Neuronal stem cell (in vitro differentiated cells): ENCODE results near the gene PANX2.
"Not testable (repeated sequence)": the region's sequence is repeated elsewhere in the genome, so short reads cannot be mapped to it uniquely, and the experiment has no call there.

ENCODE experiments used
- DNase-seq: peaks from one replicate; pipeline ENCODE4 v3.0.0-alpha.2; 2013; ENCODE audit warnings: low spot score
- H2AFZ ChIP-seq: one replicate; pipeline ENCODE4 v1.6.1; 2013; ENCODE audit warnings: mild to moderate bottlenecking, low read length, inconsistent platforms
- H2AK5ac ChIP-seq: 2 replicates; pipeline ENCODE4 v1.6.1; 2013; ENCODE audit warnings: low read depth, mild to moderate bottlenecking, inconsistent platforms, low read length, moderate library complexity, mixed read lengths
- H2BK120ac ChIP-seq: 2 replicates; pipeline ENCODE4 v1.6.1; 2013; ENCODE audit warnings: low read depth, mild to moderate bottlenecking, inconsistent platforms, low read length, moderate library complexity, mixed read lengths
- H2BK12ac ChIP-seq: one replicate; pipeline ENCODE4 v1.6.1; 2013; ENCODE audit warnings: low read length, inconsistent platforms
- H2BK15ac ChIP-seq: 2 replicates; pipeline ENCODE4 v1.6.1; 2013; ENCODE audit warnings: mild to moderate bottlenecking, low read length, inconsistent platforms, mixed read lengths
- H2BK5ac ChIP-seq: one replicate; pipeline ENCODE4 v1.6.1; 2013; ENCODE audit warnings: inconsistent platforms, mild to moderate bottlenecking, low read length, moderate library complexity
- H3K14ac ChIP-seq: one replicate; pipeline ENCODE4 v1.6.1; 2013; ENCODE audit warnings: low read length, inconsistent platforms
- H3K18ac ChIP-seq: 2 replicates; pipeline ENCODE4 v1.6.1; 2013; ENCODE audit warnings: low read length, inconsistent platforms
- H3K23ac ChIP-seq: 2 replicates; pipeline ENCODE4 v1.6.1; 2013; ENCODE audit warnings: low read depth, mild to moderate bottlenecking, mixed read lengths, low read length, inconsistent platforms; ENCODE audit not compliant: poor library complexity
- H3K27ac ChIP-seq: replicated peaks from 3 replicates; pipeline ENCODE4 v1.5.1; 2013; ENCODE audit warnings: low read length, inconsistent platforms
- H3K27me3 ChIP-seq, 3 experiments: 2 replicates each; pipeline ENCODE4 v1.6.1; 2013; ENCODE audit warnings: low read length in 3 of 3, mild to moderate bottlenecking in 2 of 3, inconsistent platforms in 1 of 3, low read depth in 1 of 3, mixed read lengths in 1 of 3, moderate library complexity in 1 of 3; ENCODE audit not compliant: control insufficient read depth in 3 of 3, insufficient read depth in 3 of 3
- H3K36me3 ChIP-seq, 2 donors: replicated peaks in 1 of 2; 2 replicates each; pipeline ENCODE4 v1.6.1; 2013; ENCODE audit warnings: low read length in 2 of 2; ENCODE audit not compliant: control insufficient read depth in 2 of 2, insufficient read depth in 2 of 2
- H3K4ac ChIP-seq: 2 replicates; pipeline ENCODE4 v1.6.1; 2013; ENCODE audit warnings: inconsistent platforms, mild to moderate bottlenecking, low read length, moderate library complexity
- H3K4me1 ChIP-seq, 2 donors: 1 replicate in 1 of 2; 2 replicates in 1 of 2; pipeline ENCODE4 v1.6.1; 2013; ENCODE audit warnings: low read length in 2 of 2, low read depth in 1 of 2; ENCODE audit not compliant: control insufficient read depth in 2 of 2, insufficient read depth in 1 of 2
- H3K4me2 ChIP-seq: one replicate; pipeline ENCODE4 v1.6.1; 2013; ENCODE audit warnings: mild to moderate bottlenecking, low read length, inconsistent platforms; ENCODE audit not compliant: insufficient read depth, poor library complexity, severe bottlenecking
- H3K4me3 ChIP-seq, 2 donors: 2 replicates each; pipeline ENCODE4 v1.5.1; 2013; ENCODE audit warnings: low read length in 2 of 2, mild to moderate bottlenecking in 2 of 2, inconsistent platforms in 1 of 2, moderate library complexity in 1 of 2
- H3K79me1 ChIP-seq: one replicate; pipeline ENCODE4 v1.6.1; 2013; ENCODE audit warnings: low read depth, mild to moderate bottlenecking, inconsistent platforms, low read length, moderate library complexity
- H3K9ac ChIP-seq: one replicate; pipeline ENCODE4 v1.6.1; 2013; ENCODE audit warnings: mild to moderate bottlenecking, low read depth, low read length, inconsistent platforms; ENCODE audit not compliant: poor library complexity
- H3K9me3 ChIP-seq, 2 donors: replicated peaks in 1 of 2; 2 replicates each; pipeline versions ENCODE3 to v1.6.1; 2013; ENCODE audit warnings: low read length in 2 of 2, mild to moderate bottlenecking in 2 of 2, inconsistent platforms in 1 of 2, low read depth in 1 of 2, mixed read lengths in 1 of 2, moderate library complexity in 1 of 2; ENCODE audit not compliant: control insufficient read depth in 2 of 2, insufficient read depth in 1 of 2
- H4K8ac ChIP-seq: one replicate; pipeline ENCODE4 v1.6.1; 2013; ENCODE audit warnings: low read depth, mild to moderate bottlenecking, inconsistent platforms, low read length, moderate library complexity
- H4K91ac ChIP-seq: one replicate; pipeline ENCODE4 v1.6.1; 2013; ENCODE audit warnings: low read length, low read depth, mild to moderate bottlenecking, inconsistent platforms; ENCODE audit not compliant: poor library complexity
- WGBS, 2 donors: extraction: QIAGEN DNeasy Blood & Tissue Kit; methylation state at CpG; one replicate each; pipeline ENCODE4 v1.1.7; 2013; ENCODE audit warnings: missing lambda C conversion rate in 2 of 2, mixed read lengths in 1 of 2; ENCODE audit not compliant: insufficient read length in 2 of 2, insufficient replicate concordance in 1 of 2; ENCODE audit errors: extremely low coverage in 2 of 2; 5-methylcytosine and 5-hydroxymethylcytosine counted together

Gene PANX2

DNA sequence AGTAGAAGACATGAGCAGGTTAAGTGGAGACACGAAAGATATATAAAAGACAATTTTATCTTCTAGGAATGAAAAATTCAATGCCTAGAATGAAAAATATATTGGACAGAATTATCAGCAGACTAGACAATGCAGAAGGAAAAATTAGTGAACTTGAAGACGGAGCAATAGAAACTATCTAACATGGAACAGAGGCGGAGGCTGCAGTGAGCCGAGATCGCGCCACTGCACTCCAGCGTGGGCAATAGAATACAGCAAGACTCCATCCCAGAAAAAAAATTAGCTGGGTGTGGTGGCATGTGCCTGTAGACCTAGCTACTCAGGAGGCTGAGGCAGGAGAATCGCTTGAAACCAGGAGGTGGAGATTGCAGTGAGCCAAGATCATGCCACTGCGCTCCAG lies 33.3 kb upstream of the PANX2 start:
- not testable (repeated sequence) for H2BK120ac ChIP-seq, H2AFZ ChIP-seq, H2BK12ac ChIP-seq, H3K27ac ChIP-seq, H2BK5ac ChIP-seq, DNase-seq, H3K4me3 ChIP-seq, H3K36me3 ChIP-seq, H3K9me3 ChIP-seq, H3K27me3 ChIP-seq, H4K8ac ChIP-seq, H3K14ac ChIP-seq, H3K18ac ChIP-seq, H3K23ac ChIP-seq, H3K4me1 ChIP-seq, H2AK5ac ChIP-seq, H4K91ac ChIP-seq, H3K79me1 ChIP-seq, H2BK15ac ChIP-seq, H3K4ac ChIP-seq, H3K4me2 ChIP-seq, H3K9ac ChIP-seq
- no CpG with 5 or more reads among the region's 9 CpGs for WGBS, 2 donors

- no peak overlapping the region for H3K27ac ChIP-seq
- peaks cover 0 to 8% (median 0%) of the 10 kb centered on the region in 3 experiments for H3K27me3 ChIP-seq
- no peak overlapping the region for H3K9ac ChIP-seq
- DNase-seq, result no peak
- H3K36me3 ChIP-seq, result no peaks in the 10 kb centered on the region
- H3K4me3 ChIP-seq, result no peak overlapping the region
- H2BK15ac ChIP-seq, result no peak overlapping the region
- H2BK12ac ChIP-seq, result no peak overlapping the region
- no peak overlapping the region for H2BK120ac ChIP-seq
- H3K79me1 ChIP-seq, result no peaks in the 10 kb centered on the region
- no peak overlapping the region for H3K18ac ChIP-seq
- H3K4ac ChIP-seq, result no peak overlapping the region
- no peak overlapping the region for H2AFZ ChIP-seq
- H3K14ac ChIP-seq, result no peak overlapping the region
- no peak overlapping the region for H4K91ac ChIP-seq
- no peak overlapping the region for H2AK5ac ChIP-seq
- H3K4me2 ChIP-seq, result no peak overlapping the region
- H3K9me3 ChIP-seq, result no peaks in the 10 kb centered on the region
- H4K8ac ChIP-seq, result no peak overlapping the region
- no peak overlapping the region for H2BK5ac ChIP-seq
- peaks cover 1 to 3% of the 10 kb centered on the region in 2 donors for H3K4me1 ChIP-seq
- no peak overlapping the region for H3K23ac ChIP-seq
- WGBS, 2 donors, result no CpG with 5 or more reads among the region's 4 CpGs
These were observed 32.5 kb upstream of the PANX2 start for GRCh38 chr22:50138041-50138440.

DNA sequence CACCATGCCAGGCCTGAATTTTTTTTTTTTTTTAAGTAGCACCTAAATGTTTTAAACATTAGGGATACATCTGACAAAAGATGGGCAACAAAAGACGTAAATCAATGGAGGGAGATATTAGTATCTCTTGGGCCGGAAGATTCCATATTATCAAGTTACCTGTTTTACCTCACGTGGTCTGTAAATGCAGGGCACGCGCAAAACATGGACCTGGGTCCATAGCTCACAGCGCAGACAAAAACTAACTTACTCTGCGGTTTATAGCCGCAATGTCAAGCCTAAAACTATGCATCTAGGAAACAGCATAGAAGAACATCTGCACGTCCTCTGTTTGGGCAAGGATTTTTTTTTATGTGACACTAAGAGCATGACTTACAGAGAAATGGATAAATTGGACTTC lies 31.5 kb upstream of the PANX2 start:
- no peaks in the 10 kb centered on the region for H3K9me3 ChIP-seq
- no peaks in the 10 kb centered on the region for H3K79me1 ChIP-seq
- no CpG with 5 or more reads among the region's 9 CpGs for WGBS, 2 donors
- H3K18ac ChIP-seq, result no peak overlapping the region
- H3K27me3 ChIP-seq, result peaks cover 0 to 17% (median 0%) of the 10 kb centered on the region in 3 experiments
- H3K4ac ChIP-seq, result no peak overlapping the region
- H2AK5ac ChIP-seq, result no peak overlapping the region
- H3K23ac ChIP-seq, result no peak overlapping the region
- H2BK12ac ChIP-seq, result no peak overlapping the region
- no peak overlapping the region for H3K14ac ChIP-seq
- H2BK120ac ChIP-seq, result no peak overlapping the region
- H3K4me1 ChIP-seq, result peaks cover 1 to 3% of the 10 kb centered on the region in 2 donors
- no peak overlapping the region for H3K4me3 ChIP-seq
- H3K36me3 ChIP-seq, result no peaks in the 10 kb centered on the region
- H3K9ac ChIP-seq, result no peak overlapping the region
- no peak overlapping the region for H2BK5ac ChIP-seq
- DNase-seq, result no peak
- no peak overlapping the region for H4K91ac ChIP-seq
- no peak overlapping the region for H2BK15ac ChIP-seq
- H2AFZ ChIP-seq, result no peak overlapping the region
- H3K27ac ChIP-seq, result no peak overlapping the region
- H3K4me2 ChIP-seq, result no peak overlapping the region
- no peak overlapping the region for H4K8ac ChIP-seq

- peaks cover 0 to 17% (median 0%) of the 10 kb centered on the region in 3 experiments for H3K27me3 ChIP-seq
- DNase-seq, result no peak
- H2BK12ac ChIP-seq, result no peak overlapping the region
- H3K9me3 ChIP-seq, result no peaks in the 10 kb centered on the region
- no peak overlapping the region for H2AK5ac ChIP-seq
- H3K9ac ChIP-seq, result no peak overlapping the region
- WGBS, 2 donors, result no CpG with 5 or more reads among the region's 15 CpGs
- no peak overlapping the region for H3K23ac ChIP-seq
- H3K4ac ChIP-seq, result no peak overlapping the region
- no peak overlapping the region for H2BK120ac ChIP-seq
- peaks cover 1 to 3% of the 10 kb centered on the region in 2 donors for H3K4me1 ChIP-seq
- no peak overlapping the region for H3K27ac ChIP-seq
- no peak overlapping the region for H2AFZ ChIP-seq
- H2BK5ac ChIP-seq, result no peak overlapping the region
- no peak overlapping the region for H3K14ac ChIP-seq
- no peaks in the 10 kb centered on the region for H3K79me1 ChIP-seq
- H4K91ac ChIP-seq, result no peak overlapping the region
- H3K4me3 ChIP-seq, result no peak overlapping the region
- H3K4me2 ChIP-seq, result no peak overlapping the region
- no peaks in the 10 kb centered on the region for H3K36me3 ChIP-seq
- H2BK15ac ChIP-seq, result no peak overlapping the region
- H3K18ac ChIP-seq, result no peak overlapping the region
- no peak overlapping the region for H4K8ac ChIP-seq
These were observed 30.6 kb upstream of the PANX2 start for GRCh38 chr22:50139843-50140415.
